ENCODE data around the gene FYN. TPM values are rescaled to one million over a fixed set of nuclear protein-coding genes. Genes with fewer than 3 reads are reported as not detected.

Gene FYN
- total and polyA plus RNA-seq, 2 of the 8 experiments (the other 6 are each of a cell fraction or from before 2014, with no cell fraction given), result 46.8 to 97.2 TPM

- TF ChIP-seq MAX (IDR thresholded peaks at IDR 0.05), result no peak
- no peak for TF ChIP-seq KDM4A (IDR thresholded peaks at IDR 0.05; ENCODE audit: low read depth, low read length, severe bottlenecking)
- TF ChIP-seq RBBP5 (IDR thresholded peaks at IDR 0.05; ENCODE audit: borderline replicate concordance, low read depth, low read length), result no peak
- peak; percentile 16 to 41; a peak in 3 of 4 replicates for TF ChIP-seq RAD21 (IDR thresholded peaks at IDR 0.05 in 1 of 2, conservative IDR thresholded peaks at IDR 0.05 in 1 of 2; ENCODE audit: low read depth in 2 of 2, low read length in 2 of 2)
- TF ChIP-seq CTBP2 (IDR thresholded peaks at IDR 0.05; ENCODE audit: borderline replicate concordance, insufficient read depth, insufficient read length, low read length), result no peak
- peak in 2 of 3 experiments; percentile 18 to 54; a peak in 2 of 4 replicates for TF ChIP-seq CTCF (IDR thresholded peaks at IDR 0.05; ENCODE audit: control extremely low read depth in 1 of 3, insufficient read depth in 1 of 3, low read depth in 1 of 3, low read length in 3 of 3)
- Histone ChIP-seq H2BK20ac (ENCODE audit: low read length) (no peak overlapping the region), H3K18ac (ENCODE audit: extremely low read depth, low read length) (no peak overlapping the region), H3K79me2 (ENCODE audit: control insufficient read depth in 1 of 2, insufficient read depth in 2 of 2, low read length in 2 of 2) (peaks cover 0 to 13% of the 10 kb centered on the region in 2 experiments; a peak in 1 of 4 replicates), H3K14ac (ENCODE audit: insufficient read length) (no peak overlapping the region), H2BK120ac (replicated peaks; ENCODE audit: low read depth, low read length) (no peak overlapping the region), H2BK5ac (ENCODE audit: low read depth, low read length) (no peak overlapping the region), H3K56ac (replicated peaks; ENCODE audit: insufficient read length, low read depth, low read length) (no peak overlapping the region), H4K20me1 (replicated peaks in 1 of 2; ENCODE audit: control insufficient read depth in 1 of 2, insufficient read depth in 2 of 2, low read length in 2 of 2) (peaks cover 0 to 3% of the 10 kb centered on the region in 2 experiments), H3K4me3 (ENCODE audit: extremely low read depth in 1 of 4, insufficient read depth in 2 of 4, low read depth in 3 of 4, low read length in 4 of 4) (no peak overlapping the region), H3K9ac (replicated peaks in 1 of 4; ENCODE audit: extremely low read depth in 1 of 4, low read depth in 3 of 4, low read length in 3 of 4) (no peak overlapping the region), H3K23ac (ENCODE audit: insufficient read length) (no peak overlapping the region), H2AFZ (ENCODE audit: low read length) (no peak overlapping the region), H3K79me1 (ENCODE audit: low read depth, low read length) (0 out of 2 replicates have a peak, but pooled peaks cover 2% of the 10 kb centered on the region), H2BK12ac (ENCODE audit: low read depth, low read length) (no peak overlapping the region), H2BK15ac (ENCODE audit: low read length) (no peak overlapping the region), H3K27me3 (replicated peaks in 1 of 4; ENCODE audit: control insufficient read depth in 3 of 4, extremely low read depth in 1 of 4, insufficient read depth in 3 of 4, low read length in 3 of 4) (no peaks in the 10 kb centered on the region), H2AK5ac (ENCODE audit: low read depth, low read length) (no peak overlapping the region), H3K23me2 (ENCODE audit: low read depth, low read length) (no peaks in the 10 kb centered on the region), H4K5ac (ENCODE audit: insufficient read length, low read depth, low read length) (no peak overlapping the region), H3K9me3 (ENCODE audit: insufficient read depth in 2 of 2, low read depth in 1 of 2, low read length in 1 of 2) (peaks cover 6 to 7% of the 10 kb centered on the region in 2 experiments), H3K4me1 (replicated peaks in 1 of 4; ENCODE audit: control insufficient read depth in 3 of 4, insufficient read depth in 4 of 4, low read length in 3 of 4) (peaks cover 4 to 12% (median 6%) of the 10 kb centered on the region in 4 experiments), H3K4me2 (ENCODE audit: insufficient read depth in 1 of 2, low read depth in 2 of 2, low read length in 2 of 2) (no peak overlapping the region), H4K91ac (replicated peaks; ENCODE audit: insufficient read length, low read length) (no peak overlapping the region), H4K8ac (ENCODE audit: extremely low read depth, insufficient read depth, low read length) (no peak overlapping the region), H3K4ac (replicated peaks; ENCODE audit: insufficient read length, low read depth, low read length) (no peak overlapping the region), H3K27ac (ENCODE audit: low read depth, low read length) (no peak overlapping the region), H3K36me3 (ENCODE audit: control insufficient read depth in 2 of 4, insufficient read depth in 4 of 4, low read length in 3 of 4) (peaks cover 0 to 2% (median 0%) of the 10 kb centered on the region in 4 experiments; a peak in 1 of 8 replicates)
- ChIA-PET POLR2A (ENCODE audit: partially characterized antibody) (no interaction called here), CTCF (ENCODE audit: partially characterized antibody) (interaction anchor here (0.5 to 3.6 kb wide), 11 partner anchors 9 to 279 kb away, joined by 3 to 22 read pairs (median 5); no protein-coding TSS in a partner anchor)
- DNase-seq (ENCODE audit: low read depth in 1 of 2, low spot score in 2 of 2), result no peak
- WGBS, 2 experiments (ENCODE audit: extremely low coverage in 1 of 2, insufficient coverage in 1 of 2, insufficient read length in 1 of 2, insufficient replicate concordance in 2 of 2, low coverage in 1 of 2, low lambda C conversion rate in 2 of 2, missing lambda C conversion rate in 1 of 2), result 89% methylated on average over 3 of the region's 3 CpGs; no CpG with 5 or more reads in 1 of the 2 experiments
- peak; percentile 88 for FAIRE-seq
Observed at GRCh38 chr6:111727802-111728201, 145.4 kb downstream of the FYN start.
